Muscle layer of colon (tissue), 2 donors: ENCODE data around the gene CCDC51.
"Not testable (repeated sequence)": the region's sequence is repeated elsewhere in the genome, so short reads cannot be mapped to it uniquely, and the experiment has no call there.

Experiments used
- H3K27ac ChIP-seq: one replicate; pipeline ENCODE4 v1.7.0; 2013; ENCODE audit warnings: low read depth, mild to moderate bottlenecking, low read length, moderate library complexity
- H3K27me3 ChIP-seq, 2 donors: one replicate each; pipeline ENCODE4 v1.7.0; 2013; ENCODE audit warnings: low read length in 2 of 2, mild to moderate bottlenecking in 2 of 2; ENCODE audit not compliant: insufficient read depth in 2 of 2, control insufficient read depth in 1 of 2
- H3K36me3 ChIP-seq: one replicate; pipeline ENCODE4 v1.7.0; 2013; ENCODE audit warnings: mild to moderate bottlenecking, low read length; ENCODE audit not compliant: insufficient read depth
- H3K4me1 ChIP-seq: one replicate; pipeline ENCODE4 v1.7.0; 2013; ENCODE audit warnings: mild to moderate bottlenecking, low read length; ENCODE audit not compliant: insufficient read depth
- H3K4me3 ChIP-seq, 2 donors: one replicate each; pipeline ENCODE4 v1.7.0; 2013; ENCODE audit warnings: low read length in 2 of 2, low read depth in 1 of 2, mild to moderate bottlenecking in 1 of 2, moderate library complexity in 1 of 2
- H3K9ac ChIP-seq: one replicate; pipeline ENCODE4 v1.7.0; 2013; ENCODE audit warnings: low read length
- H3K9me3 ChIP-seq: one replicate; pipeline ENCODE4 v1.7.0; 2013; ENCODE audit warnings: mild to moderate bottlenecking, low read length
- donor health status: abdominal sarcoma.
- donor health status: Adenocarcinoma of cecum.

The CCDC51 gene

GRCh38 chr3:48465237-48465530, 25.3 kb upstream of the CCDC51 start:
- H3K4me1 ChIP-seq, result peaks cover 53% of the 10 kb centered on the region
- peaks cover 45% of the 10 kb centered on the region for H3K36me3 ChIP-seq
- H3K27me3 ChIP-seq, result no peaks in the 10 kb centered on the region
- H3K4me3 ChIP-seq, result peak overlapping the region in 1 of 2 donors; percentile 86
- H3K9ac ChIP-seq, result peak overlapping the region; percentile 91
- H3K9me3 ChIP-seq, result no peaks in the 10 kb centered on the region
- peak overlapping the region; percentile 97 for H3K27ac ChIP-seq

GRCh38 chr3:48464713-48465221, 24.8 kb upstream of the CCDC51 start:
- H3K4me1 ChIP-seq, result peaks cover 49% of the 10 kb centered on the region

DNA sequence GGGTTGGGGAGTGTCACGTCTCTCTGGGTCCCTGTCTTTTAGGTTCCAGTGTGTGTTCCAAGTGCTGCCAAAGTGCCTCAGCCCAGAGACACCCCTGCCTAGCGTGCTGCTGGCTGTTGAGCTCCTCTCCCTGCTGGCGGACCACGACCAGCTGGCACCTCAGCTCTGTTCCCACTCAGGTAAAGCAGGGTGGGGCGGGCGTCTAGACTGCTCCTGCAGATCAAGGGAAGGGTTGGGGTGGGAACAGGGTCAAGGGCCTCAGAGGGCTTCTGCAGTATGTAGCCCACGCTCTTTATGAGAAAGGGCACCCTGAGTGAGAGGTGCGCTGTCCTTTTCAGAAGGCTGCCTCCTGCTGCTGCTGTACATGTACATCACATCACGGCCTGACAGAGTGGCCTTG, 23.8 kb upstream of the CCDC51 start:
- no peak overlapping the region for H3K27ac ChIP-seq
- peaks cover 47% of the 10 kb centered on the region for H3K36me3 ChIP-seq
- peaks cover 38% of the 10 kb centered on the region for H3K4me1 ChIP-seq
- no peaks in the 10 kb centered on the region for H3K9me3 ChIP-seq
- H3K27me3 ChIP-seq, result no peaks in the 10 kb centered on the region
- no peak overlapping the region for H3K9ac ChIP-seq
- no peak overlapping the region for H3K4me3 ChIP-seq

More at GRCh38 chr3:48464713-48465221, 24.8 kb upstream of the CCDC51 start:
- no peaks in the 10 kb centered on the region for H3K9me3 ChIP-seq
- H3K27me3 ChIP-seq, result no peaks in the 10 kb centered on the region
- peak overlapping the region; percentile 91 for H3K9ac ChIP-seq
- H3K36me3 ChIP-seq, result peaks cover 45% of the 10 kb centered on the region
- H3K27ac ChIP-seq, result peak overlapping the region; percentile 97
- H3K4me3 ChIP-seq, result no peak overlapping the region

GRCh38 chr3:48461767-48462166, 21.8 kb upstream of the CCDC51 start:
- Histone ChIP-seq H3K4me1 (peaks cover 19% of the 10 kb centered on the region), H3K36me3 (peaks cover 29% of the 10 kb centered on the region)
- not testable (repeated sequence) for H3K9ac ChIP-seq, H3K4me3 ChIP-seq, H3K27ac ChIP-seq, H3K9me3 ChIP-seq, H3K27me3 ChIP-seq

DNA sequence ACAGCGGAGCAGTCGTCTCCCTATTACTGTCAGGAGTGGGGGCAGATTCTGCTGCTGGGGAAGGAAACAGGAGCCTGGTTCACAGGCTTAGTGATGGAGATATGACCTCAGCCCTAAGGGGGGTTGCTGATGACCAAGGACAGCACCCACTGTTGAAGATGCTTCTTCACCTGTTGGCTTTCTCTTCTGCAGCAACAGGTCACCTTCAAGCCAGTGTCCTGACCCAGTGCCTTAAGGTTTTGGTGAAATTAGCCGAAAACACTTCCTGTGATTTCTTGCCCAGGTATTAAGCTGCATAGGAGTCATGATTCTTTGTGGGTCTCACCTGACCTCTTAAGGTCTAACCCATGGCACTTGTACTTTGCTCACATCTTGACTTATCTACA, 20.6 kb upstream of the CCDC51 start:
- peaks cover 29% of the 10 kb centered on the region for H3K36me3 ChIP-seq
- no peaks in the 10 kb centered on the region for H3K27me3 ChIP-seq
- no peak overlapping the region for H3K27ac ChIP-seq
- no peaks in the 10 kb centered on the region for H3K9me3 ChIP-seq
- no peak overlapping the region for H3K4me3 ChIP-seq
- peaks cover 8% of the 10 kb centered on the region for H3K4me1 ChIP-seq
- no peak overlapping the region for H3K9ac ChIP-seq

DNA sequence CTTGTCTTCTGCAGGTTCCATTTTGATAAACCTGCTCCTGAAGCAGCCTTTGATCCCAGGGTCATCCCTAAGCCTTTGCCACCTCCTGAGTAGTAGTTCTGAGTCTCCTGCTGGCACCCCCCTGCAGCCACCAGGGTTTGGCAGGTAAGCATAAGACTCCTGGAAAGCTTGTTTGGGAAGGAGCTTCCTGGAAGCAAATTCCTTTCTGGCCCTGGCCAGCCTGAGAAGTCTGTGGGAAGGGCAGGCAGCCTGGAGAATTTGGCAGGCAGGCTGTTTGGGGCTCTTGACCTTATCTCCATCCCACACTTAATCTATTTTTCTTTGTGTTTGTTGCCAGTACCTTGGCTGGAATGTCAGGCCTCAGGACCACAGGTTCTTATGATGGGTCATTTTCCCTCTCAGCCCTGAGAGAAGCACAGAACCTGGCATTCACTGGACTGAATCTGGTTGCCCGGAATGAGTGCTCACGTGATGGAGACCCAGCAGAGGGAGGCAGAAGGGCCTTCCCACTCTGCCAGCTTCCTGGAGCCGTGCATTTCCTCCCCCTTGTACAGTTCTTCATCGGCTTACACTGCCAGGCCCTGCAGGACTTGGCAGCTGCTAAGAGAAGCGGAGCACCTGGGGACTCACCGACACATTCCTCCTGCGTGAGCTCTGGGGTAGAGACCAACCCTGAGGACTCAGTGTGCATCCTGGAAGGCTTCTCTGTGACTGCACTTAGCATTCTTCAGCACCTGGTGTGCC, 20.0 kb upstream of the CCDC51 start:
- no peak overlapping the region for H3K27ac ChIP-seq
- peaks cover 29% of the 10 kb centered on the region for H3K36me3 ChIP-seq
- H3K4me1 ChIP-seq, result peaks cover 3% of the 10 kb centered on the region

GRCh38 chr3:48459331-48459730, 19.4 kb upstream of the CCDC51 start:
- peaks cover 31% of the 10 kb centered on the region for H3K36me3 ChIP-seq

More for the DNA sequence above, 20.0 kb upstream of the CCDC51 start:
- no peak overlapping the region for H3K9ac ChIP-seq
- no peaks in the 10 kb centered on the region for H3K9me3 ChIP-seq
- no peak overlapping the region for H3K4me3 ChIP-seq
- no peaks in the 10 kb centered on the region for H3K27me3 ChIP-seq

GRCh38 chr3:48456456-48456855, 16.5 kb upstream of the CCDC51 start:
- H3K27ac ChIP-seq, result no peak overlapping the region
- H3K9me3 ChIP-seq, result no peaks in the 10 kb centered on the region
- H3K4me3 ChIP-seq, result no peak overlapping the region
- H3K4me1 ChIP-seq, result no peaks in the 10 kb centered on the region
- H3K27me3 ChIP-seq, result no peaks in the 10 kb centered on the region
- no peak overlapping the region for H3K9ac ChIP-seq
- peaks cover 45% of the 10 kb centered on the region for H3K36me3 ChIP-seq

More at GRCh38 chr3:48459331-48459730, 19.4 kb upstream of the CCDC51 start:
- Histone ChIP-seq H3K27me3 (no peaks in the 10 kb centered on the region), H3K4me1 (no peaks in the 10 kb centered on the region), H3K9ac (no peak overlapping the region), H3K27ac (no peak overlapping the region), H3K4me3 (no peak overlapping the region), H3K9me3 (no peaks in the 10 kb centered on the region)

GRCh38 chr3:48451270-48451669, 11.4 kb upstream of the CCDC51 start:
- H3K9me3 ChIP-seq, result no peaks in the 10 kb centered on the region
- H3K9ac ChIP-seq, result no peak overlapping the region
- peaks cover 17% of the 10 kb centered on the region for H3K36me3 ChIP-seq
- H3K27ac ChIP-seq, result no peak overlapping the region
- H3K4me3 ChIP-seq, result no peak overlapping the region
- H3K27me3 ChIP-seq, result no peaks in the 10 kb centered on the region
- peaks cover 13% of the 10 kb centered on the region for H3K4me1 ChIP-seq

DNA sequence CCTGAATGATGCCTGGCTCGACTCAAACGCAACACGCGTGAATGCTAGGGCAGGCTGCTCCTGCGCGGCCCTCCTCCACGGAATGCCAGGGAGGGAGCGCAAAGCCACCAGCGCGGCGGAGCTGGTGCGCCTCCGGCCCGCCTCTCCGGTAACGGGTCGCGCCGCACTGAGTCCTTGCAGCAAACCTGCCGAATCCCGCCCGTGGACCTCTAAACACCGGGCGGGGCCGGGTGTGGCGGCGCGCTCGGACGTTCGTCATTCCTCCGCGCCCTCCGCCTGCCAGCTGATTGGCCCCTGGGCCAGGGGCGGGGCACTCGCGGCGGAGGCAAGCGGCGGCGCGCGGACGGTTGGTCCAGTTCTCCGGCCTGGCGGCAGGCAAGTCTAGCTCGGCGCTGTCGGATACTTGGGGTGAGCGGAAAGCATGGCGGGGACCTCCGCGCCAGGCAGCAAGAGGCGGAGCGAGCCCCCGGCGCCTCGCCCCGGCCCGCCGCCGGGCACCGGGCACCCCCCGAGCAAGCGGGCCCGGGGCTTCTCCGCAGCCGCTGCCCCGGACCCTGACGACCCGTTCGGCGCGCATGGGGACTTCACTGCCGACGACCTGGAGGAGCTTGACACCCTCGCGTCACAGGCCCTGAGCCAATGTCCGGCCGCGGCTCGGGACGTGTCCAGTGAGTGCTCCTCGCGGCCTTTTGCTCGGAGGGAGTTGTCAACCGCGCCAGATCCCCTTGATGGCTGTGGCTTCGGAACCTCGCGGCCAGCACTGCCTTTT, 6.7 kb upstream of the CCDC51 start, which contains the start of gene ATRIP:
TSS of gene ATRIP (plus strand) at position 313 of the 769 bp plus-strand sequence. CDS start at position 422, 109 bp downstream.
- peak within 1 kb of the TSS; percentile 47 to 94 for H3K4me3 ChIP-seq
- H3K9ac ChIP-seq, result peak within 1 kb of the TSS; percentile 90
- H3K36me3 ChIP-seq, result peaks cover 23% of the 10 kb centered on the region
- H3K27ac ChIP-seq, result peak within 1 kb of the TSS; percentile 92
- H3K27me3 ChIP-seq, result no peaks in the 10 kb centered on the region
- peaks cover 26% of the 10 kb centered on the region for H3K4me1 ChIP-seq
- no peaks in the 10 kb centered on the region for H3K9me3 ChIP-seq

GRCh38 chr3:48446043-48446424, 6.1 kb upstream of the CCDC51 start:
- no peaks in the 10 kb centered on the region for H3K9me3 ChIP-seq
- H3K4me1 ChIP-seq, result peaks cover 32% of the 10 kb centered on the region
- H3K27me3 ChIP-seq, result no peaks in the 10 kb centered on the region
- H3K4me3 ChIP-seq, result peak overlapping the region; percentile 47 to 94
- H3K9ac ChIP-seq, result peak overlapping the region; percentile 90
- peaks cover 27% of the 10 kb centered on the region for H3K36me3 ChIP-seq
- peak overlapping the region; percentile 92 for H3K27ac ChIP-seq
